DND-41 (cell line): Measurements from ENCODE around the gene DYRK1B.

ENCODE experiments used
- CTCF ChIP-seq: IDR thresholded peaks from 2 replicates; pipeline ENCODE4 v1.5.1; 2012; ENCODE audit warnings: borderline replicate concordance, low read length, moderate library complexity, mild to moderate bottlenecking; ENCODE audit not compliant: poor library complexity, severe bottlenecking; ENCODE audit errors: extremely low read depth
- EZH2 ChIP-seq: IDR thresholded peaks from 3 replicates; pipeline ENCODE4 v1.6.1; 2012; ENCODE audit warnings: borderline replicate concordance, low read depth, mild to moderate bottlenecking, moderate library complexity, low read length, inconsistent platforms; ENCODE audit not compliant: severe bottlenecking

- TF ChIP-seq CTCF (no peak), EZH2 (no peak)
Observed at GRCh38 chr19:39865953-39866352, 32.0 kb upstream of the DYRK1B start.
